ENCODE measurements around the gene HOXD4.

HOXD4 gene

DNA sequence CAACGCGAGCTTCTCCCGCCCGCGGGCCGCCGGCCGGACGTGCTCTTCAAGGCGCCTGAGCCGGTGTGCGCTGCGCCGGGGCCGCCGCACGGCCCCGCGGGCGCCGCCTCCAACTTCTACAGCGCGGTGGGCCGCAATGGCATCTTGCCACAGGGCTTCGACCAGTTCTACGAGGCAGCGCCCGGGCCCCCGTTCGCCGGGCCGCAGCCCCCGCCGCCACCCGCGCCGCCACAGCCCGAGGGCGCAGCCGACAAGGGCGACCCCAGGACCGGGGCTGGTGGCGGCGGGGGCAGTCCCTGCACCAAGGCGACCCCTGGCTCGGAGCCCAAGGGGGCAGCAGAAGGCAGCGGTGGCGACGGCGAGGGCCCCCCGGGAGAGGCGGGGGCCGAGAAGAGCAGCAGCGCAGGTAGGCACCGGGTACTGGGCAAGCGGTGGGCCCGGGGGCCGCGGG is 43.6 kb upstream of the HOXD4 start:
- Histone ChIP-seq H3K36me3 (ENCODE audit: control insufficient read depth, low read depth, low read length) (no peaks in the 10 kb centered on the region), H3K9ac (ENCODE audit: low read length) (no peak overlapping the region), H3K9me3 (ENCODE audit: control insufficient read depth, low read depth, low read length) (no peaks in the 10 kb centered on the region), H3K27ac (ENCODE audit: low read length) (no peak overlapping the region), H3K27me3 (ENCODE audit: control insufficient read depth, insufficient read depth, low read length) (peaks cover 99% of the 10 kb centered on the region), H3K4me3 (ENCODE audit: low read length) (no peak overlapping the region), H3K4me1 (ENCODE audit: control insufficient read depth, low read depth, low read length) (peaks cover 5% of the 10 kb centered on the region)

DNA sequence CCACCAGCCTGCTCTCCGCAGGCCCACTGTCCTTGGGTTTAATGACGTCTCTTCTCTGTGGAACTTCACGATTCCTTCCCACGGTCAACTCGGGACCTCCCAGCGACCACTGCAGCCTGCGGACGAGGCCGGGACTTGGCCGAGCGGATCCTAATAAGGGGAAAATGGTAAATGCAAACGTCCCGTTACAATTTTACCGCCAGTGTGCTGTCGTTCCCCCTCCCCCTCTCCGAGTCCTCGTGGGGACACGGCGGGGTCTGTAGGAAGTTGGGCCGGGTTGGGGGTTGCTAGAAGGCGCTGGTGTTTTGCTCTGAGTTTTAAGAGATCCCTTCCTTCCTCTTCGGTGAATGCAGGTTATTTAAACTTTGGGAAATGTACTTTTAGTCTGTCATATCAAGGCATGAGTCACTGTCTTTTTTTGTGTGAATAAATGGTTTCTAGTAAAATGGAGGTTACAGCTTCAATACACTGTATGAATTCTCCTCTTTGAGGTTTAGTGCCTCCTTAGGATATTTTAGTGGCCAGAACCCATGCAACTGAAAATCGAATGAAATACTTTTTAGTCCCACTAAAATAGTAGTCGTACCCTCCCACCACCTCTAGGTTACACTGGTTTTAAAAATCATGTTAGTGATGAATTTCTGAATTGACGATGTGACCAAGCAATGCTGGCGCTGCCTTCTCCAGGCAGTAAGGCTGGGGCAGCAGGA is 42.0 kb upstream of the HOXD4 start:
- no peaks in the 10 kb centered on the region for H3K4me1 ChIP-seq (ENCODE audit: control insufficient read depth, low read depth, low read length)
- peaks cover 99% of the 10 kb centered on the region for H3K27me3 ChIP-seq (ENCODE audit: control insufficient read depth, insufficient read depth, low read length)
- H3K36me3 ChIP-seq (ENCODE audit: control insufficient read depth, low read depth, low read length): no peaks in the 10 kb centered on the region
- H3K9me3 ChIP-seq (ENCODE audit: control insufficient read depth, low read depth, low read length): no peaks in the 10 kb centered on the region
- no peak overlapping the region for H3K4me3 ChIP-seq (ENCODE audit: low read length)
- H3K9ac ChIP-seq (ENCODE audit: low read length): no peak overlapping the region
- H3K27ac ChIP-seq (ENCODE audit: low read length): no peak overlapping the region

DNA sequence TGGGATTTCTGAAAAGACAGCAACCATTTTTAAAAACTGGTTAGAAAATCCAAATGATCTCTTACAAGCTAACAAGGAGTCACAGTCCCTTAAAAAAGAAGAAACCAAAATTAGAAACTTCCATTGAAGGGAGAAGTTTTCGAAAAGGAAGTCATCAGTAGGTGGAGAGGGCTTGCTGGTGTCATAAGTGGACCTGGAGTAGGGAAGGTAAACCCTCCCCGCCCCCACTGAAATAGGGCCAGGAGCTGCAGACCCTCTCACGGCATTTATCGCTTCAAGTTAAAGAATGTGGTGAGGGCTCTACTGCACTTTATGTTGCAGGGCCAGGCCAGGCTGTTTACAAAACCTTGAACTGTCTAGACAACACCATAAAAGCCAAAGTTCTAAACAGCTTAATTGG is 41.4 kb upstream of the HOXD4 start:
- peaks cover 99% of the 10 kb centered on the region for H3K27me3 ChIP-seq (ENCODE audit: control insufficient read depth, insufficient read depth, low read length)
- H3K4me3 ChIP-seq (ENCODE audit: low read length): no peak overlapping the region
- H3K9ac ChIP-seq (ENCODE audit: low read length): no peak overlapping the region

DNA sequence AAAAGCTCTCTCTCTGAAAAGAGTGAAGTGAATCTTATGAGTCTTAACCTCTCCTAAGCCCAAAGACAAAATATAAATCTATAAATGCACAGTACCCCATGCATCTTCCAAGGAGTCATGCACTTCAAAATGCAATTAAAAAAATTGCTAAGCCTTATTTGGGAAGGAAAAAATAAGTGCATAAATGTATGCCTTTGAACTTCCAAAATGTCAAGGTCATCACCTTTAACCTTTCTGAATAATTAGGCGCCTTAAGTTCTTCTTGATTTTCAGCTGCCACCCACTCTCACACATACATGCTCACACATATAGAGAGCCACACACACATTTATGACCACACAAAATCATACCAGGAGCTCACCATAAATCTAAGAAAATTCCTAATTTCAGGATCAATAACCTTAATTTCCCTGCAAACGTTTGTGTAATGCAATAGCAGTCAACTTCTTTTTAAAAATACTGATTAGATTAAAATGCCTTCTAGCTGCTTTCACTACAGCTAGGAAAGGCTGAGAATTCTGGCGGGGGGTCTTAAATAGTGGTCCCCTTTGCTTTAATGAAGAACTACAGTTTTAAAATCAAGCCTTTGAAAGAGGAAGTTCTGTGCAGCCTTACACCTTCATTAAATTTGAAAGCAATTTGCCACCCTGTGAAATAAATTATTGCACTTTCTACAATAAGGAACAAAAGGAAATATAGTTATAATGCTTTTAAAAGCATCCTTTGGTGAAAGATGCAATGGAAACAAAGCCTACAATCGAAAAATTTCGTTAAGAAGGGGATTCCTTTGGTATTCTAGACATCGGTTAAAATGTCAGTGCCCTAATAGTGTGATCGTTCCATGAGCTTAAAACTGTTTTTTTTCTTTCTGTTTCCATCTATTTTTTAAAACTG is 40.7 kb upstream of the HOXD4 start:
- no peaks in the 10 kb centered on the region for H3K36me3 ChIP-seq (ENCODE audit: control insufficient read depth, low read depth, low read length)
- no peak overlapping the region for H3K27ac ChIP-seq (ENCODE audit: low read length)
- H3K9me3 ChIP-seq (ENCODE audit: control insufficient read depth, low read depth, low read length): no peaks in the 10 kb centered on the region
- no peak overlapping the region for H3K4me3 ChIP-seq (ENCODE audit: low read length)
- H3K27me3 ChIP-seq (ENCODE audit: control insufficient read depth, insufficient read depth, low read length): peaks cover 99% of the 10 kb centered on the region
- no peak overlapping the region for H3K9ac ChIP-seq (ENCODE audit: low read length)
- H3K4me1 ChIP-seq (ENCODE audit: control insufficient read depth, low read depth, low read length): no peaks in the 10 kb centered on the region

More for the DNA sequence above, 41.4 kb upstream of the HOXD4 start:
- no peaks in the 10 kb centered on the region for H3K36me3 ChIP-seq (ENCODE audit: control insufficient read depth, low read depth, low read length)
- H3K9me3 ChIP-seq (ENCODE audit: control insufficient read depth, low read depth, low read length): no peaks in the 10 kb centered on the region
- H3K4me1 ChIP-seq (ENCODE audit: control insufficient read depth, low read depth, low read length): no peaks in the 10 kb centered on the region
- no peak overlapping the region for H3K27ac ChIP-seq (ENCODE audit: low read length)

DNA sequence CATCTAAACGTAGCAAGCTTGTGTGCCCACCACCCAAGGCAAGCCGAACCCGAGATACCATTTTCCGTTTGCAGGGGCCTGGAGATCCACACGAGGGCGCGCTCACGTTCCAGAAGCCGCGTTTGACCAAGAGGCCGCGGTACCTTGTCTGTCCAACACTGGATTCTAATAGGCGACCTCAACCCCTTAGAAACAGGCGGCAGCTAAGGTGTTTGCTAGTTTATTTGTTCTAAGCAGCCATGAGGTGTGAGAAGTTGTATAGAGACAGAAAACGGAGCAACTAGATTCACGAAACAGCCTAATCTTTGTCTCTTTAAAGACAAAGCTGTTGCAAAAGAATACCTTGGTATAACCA is 40.1 kb upstream of the HOXD4 start:
- H3K27ac ChIP-seq (ENCODE audit: low read length): no peak overlapping the region
- H3K9me3 ChIP-seq (ENCODE audit: control insufficient read depth, low read depth, low read length): no peaks in the 10 kb centered on the region
- H3K36me3 ChIP-seq (ENCODE audit: control insufficient read depth, low read depth, low read length): no peaks in the 10 kb centered on the region
- no peak overlapping the region for H3K9ac ChIP-seq (ENCODE audit: low read length)
- no peaks in the 10 kb centered on the region for H3K4me1 ChIP-seq (ENCODE audit: control insufficient read depth, low read depth, low read length)
- H3K27me3 ChIP-seq (ENCODE audit: control insufficient read depth, insufficient read depth, low read length): peaks cover 99% of the 10 kb centered on the region
- no peak overlapping the region for H3K4me3 ChIP-seq (ENCODE audit: low read length)

DNA sequence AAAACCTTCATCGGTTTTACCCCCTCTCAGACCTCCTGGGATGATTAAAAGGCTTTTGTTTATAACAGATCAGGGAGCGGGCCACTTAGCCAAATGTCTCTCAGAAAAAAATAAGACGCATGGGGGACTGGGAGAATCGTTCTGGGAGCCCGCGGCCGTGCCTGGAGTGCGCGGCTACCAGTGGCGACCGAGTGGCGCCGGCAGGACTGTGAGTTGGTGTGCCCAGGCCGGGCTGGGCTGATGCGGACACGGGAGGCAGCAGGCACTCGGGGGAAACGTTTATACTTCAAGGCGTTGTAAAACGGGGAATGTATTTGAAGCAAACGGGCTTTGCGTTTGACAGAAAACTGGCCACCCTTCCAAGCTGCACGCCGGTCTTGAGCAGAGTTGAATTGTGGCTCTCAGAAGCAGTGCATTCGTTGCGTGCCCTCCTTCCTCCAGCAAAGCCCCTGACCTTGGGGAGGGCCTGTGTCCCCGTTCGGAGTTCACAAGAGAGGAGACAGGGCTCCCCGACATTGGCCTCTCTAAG is 39.4 kb upstream of the HOXD4 start:
- no peak overlapping the region for H3K4me3 ChIP-seq (ENCODE audit: low read length)
- no peaks in the 10 kb centered on the region for H3K4me1 ChIP-seq (ENCODE audit: control insufficient read depth, low read depth, low read length)
- no peak overlapping the region for H3K27ac ChIP-seq (ENCODE audit: low read length)
- H3K9ac ChIP-seq (ENCODE audit: low read length): no peak overlapping the region
- H3K36me3 ChIP-seq (ENCODE audit: control insufficient read depth, low read depth, low read length): no peaks in the 10 kb centered on the region
- H3K27me3 ChIP-seq (ENCODE audit: control insufficient read depth, insufficient read depth, low read length): peaks cover 99% of the 10 kb centered on the region
- H3K9me3 ChIP-seq (ENCODE audit: control insufficient read depth, low read depth, low read length): peaks cover 3% of the 10 kb centered on the region

DNA sequence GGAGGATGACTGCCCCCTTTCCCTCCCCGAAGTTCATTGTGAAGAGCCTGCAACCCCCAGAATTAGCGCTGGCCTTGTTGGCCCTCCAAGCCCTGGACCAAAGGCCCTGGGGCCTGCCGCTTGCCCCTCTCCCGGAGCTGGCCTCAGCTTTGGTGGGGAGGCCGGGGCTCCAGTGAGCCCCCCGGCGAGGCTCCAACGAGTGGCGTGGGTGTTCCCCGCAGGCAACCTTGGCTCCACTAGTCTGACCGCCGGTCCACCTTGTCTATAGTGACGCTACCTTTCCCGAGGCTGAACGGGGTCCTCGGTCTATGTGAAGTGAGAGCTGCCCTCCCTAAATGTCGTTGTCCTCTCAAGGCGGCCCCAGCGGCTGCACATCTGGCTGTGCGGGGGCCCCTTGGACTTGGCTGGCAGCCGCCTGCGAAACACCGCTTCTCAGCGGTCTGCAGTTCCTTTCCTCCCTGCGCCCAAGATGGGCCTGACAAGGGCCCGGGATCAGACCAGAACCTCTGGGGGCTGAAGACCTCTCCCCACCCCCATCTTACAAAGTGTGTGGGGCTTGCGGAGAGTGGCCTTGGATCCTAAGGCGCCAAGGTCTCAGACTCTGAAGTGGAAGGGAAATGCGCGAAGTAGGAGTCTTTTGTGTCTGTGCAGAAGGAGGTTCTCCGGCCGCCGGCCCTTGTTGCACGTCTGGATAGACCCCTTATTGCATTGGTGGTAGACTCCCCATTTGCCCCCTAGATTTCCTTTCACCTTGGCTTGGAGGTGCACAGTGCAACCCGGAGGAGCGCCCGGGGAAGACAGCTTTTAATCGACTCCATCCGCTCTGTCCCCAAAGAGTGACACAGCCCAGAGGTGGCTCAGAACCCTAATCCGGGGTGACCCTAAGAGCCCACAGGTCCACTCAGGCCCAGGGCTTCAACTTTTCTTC is 38.7 kb upstream of the HOXD4 start:
- Histone ChIP-seq H3K9ac (ENCODE audit: low read length) (no peak overlapping the region), H3K36me3 (ENCODE audit: control insufficient read depth, low read depth, low read length) (no peaks in the 10 kb centered on the region), H3K27ac (ENCODE audit: low read length) (no peak overlapping the region), H3K27me3 (ENCODE audit: control insufficient read depth, insufficient read depth, low read length) (peaks cover 100% of the 10 kb centered on the region), H3K4me3 (ENCODE audit: low read length) (no peak overlapping the region), H3K4me1 (ENCODE audit: control insufficient read depth, low read depth, low read length) (no peaks in the 10 kb centered on the region), H3K9me3 (ENCODE audit: control insufficient read depth, low read depth, low read length) (peaks cover 5% of the 10 kb centered on the region)

DNA sequence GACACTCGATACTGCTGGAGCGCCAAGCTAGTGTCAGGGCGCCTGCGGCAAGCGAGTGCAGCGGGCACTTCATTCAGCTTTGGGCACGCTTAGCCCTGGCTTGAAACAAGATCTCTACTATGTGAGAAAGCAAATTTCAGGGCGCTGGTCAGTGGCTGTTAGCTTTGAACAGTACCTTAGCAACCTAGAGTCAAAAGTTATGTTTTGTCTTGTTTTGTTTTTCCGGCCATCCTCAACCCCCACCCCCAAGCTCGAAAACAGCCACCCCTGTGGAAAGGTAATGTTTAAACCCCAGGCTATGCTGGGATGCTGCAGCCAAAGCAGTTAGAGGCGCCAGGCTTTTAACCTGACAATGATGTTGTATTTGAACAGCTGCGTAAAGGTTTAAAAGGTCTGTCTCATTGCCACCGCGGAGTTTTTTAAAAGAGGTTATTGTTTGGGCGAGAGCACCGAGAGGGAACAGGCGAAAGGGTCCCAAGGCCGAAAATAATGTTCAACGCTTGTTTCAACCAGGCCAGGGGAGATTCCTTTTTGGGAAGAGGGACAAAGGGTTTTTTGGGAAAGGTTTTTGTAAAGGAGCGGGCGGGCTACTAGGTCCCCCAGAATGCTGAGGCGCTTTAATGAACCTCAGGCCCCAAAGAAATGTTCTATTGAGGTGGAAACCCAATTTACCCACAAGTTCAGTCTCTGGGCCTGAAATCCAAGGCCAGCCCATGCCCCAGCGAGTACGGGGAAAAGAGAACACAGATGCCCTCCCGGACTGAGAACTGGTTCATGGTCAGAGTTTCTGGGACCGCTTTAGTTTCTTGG is 37.0 kb upstream of the HOXD4 start:
- Histone ChIP-seq H3K27me3 (ENCODE audit: control insufficient read depth, insufficient read depth, low read length) (peaks cover 100% of the 10 kb centered on the region), H3K36me3 (ENCODE audit: control insufficient read depth, low read depth, low read length) (no peaks in the 10 kb centered on the region), H3K4me3 (ENCODE audit: low read length) (no peak overlapping the region), H3K9ac (ENCODE audit: low read length) (no peak overlapping the region), H3K4me1 (ENCODE audit: control insufficient read depth, low read depth, low read length) (no peaks in the 10 kb centered on the region), H3K27ac (ENCODE audit: low read length) (no peak overlapping the region), H3K9me3 (ENCODE audit: control insufficient read depth, low read depth, low read length) (peaks cover 5% of the 10 kb centered on the region)

DNA sequence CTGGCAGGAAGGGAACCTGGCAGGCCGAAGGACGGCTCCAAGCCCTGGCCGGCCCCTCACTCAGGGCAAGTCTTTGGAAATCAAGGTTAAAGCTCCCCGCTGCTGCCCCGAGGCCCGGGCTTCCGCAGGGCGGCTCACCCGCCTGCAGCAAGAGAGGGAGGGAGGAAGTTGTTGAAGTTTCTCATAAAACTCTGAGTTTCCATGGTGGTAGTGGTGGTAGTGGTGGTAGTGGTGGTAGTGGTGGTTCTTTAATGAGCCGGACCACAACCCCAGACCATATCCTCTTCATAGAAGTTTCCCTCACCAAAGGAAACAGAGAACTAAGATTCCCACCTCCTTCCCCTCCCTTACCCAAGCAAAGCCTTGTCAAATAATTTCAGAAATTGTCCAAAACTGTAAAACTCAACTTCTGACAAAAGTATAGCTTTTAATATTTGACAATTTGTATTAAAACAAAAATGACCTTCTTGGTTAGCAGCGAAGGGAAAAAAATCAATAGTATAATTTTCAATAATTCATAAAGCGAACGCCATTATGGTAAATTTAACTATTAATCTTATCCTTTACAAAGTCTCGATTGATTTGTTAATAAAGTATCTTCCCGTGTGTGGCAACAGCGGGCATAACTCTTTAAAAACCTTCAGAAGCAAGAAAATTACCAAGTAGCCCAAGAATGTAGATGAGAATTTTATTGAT is 36.3 kb upstream of the HOXD4 start:
- H3K9ac ChIP-seq (ENCODE audit: low read length): no peak overlapping the region

More for the DNA sequence above, 36.3 kb upstream of the HOXD4 start:
- H3K9me3 ChIP-seq (ENCODE audit: control insufficient read depth, low read depth, low read length): peaks cover 5% of the 10 kb centered on the region
- H3K27me3 ChIP-seq (ENCODE audit: control insufficient read depth, insufficient read depth, low read length): peaks cover 100% of the 10 kb centered on the region
- no peaks in the 10 kb centered on the region for H3K36me3 ChIP-seq (ENCODE audit: control insufficient read depth, low read depth, low read length)
- no peak overlapping the region for H3K4me3 ChIP-seq (ENCODE audit: low read length)
- H3K27ac ChIP-seq (ENCODE audit: low read length): no peak overlapping the region
- H3K4me1 ChIP-seq (ENCODE audit: control insufficient read depth, low read depth, low read length): no peaks in the 10 kb centered on the region

All from iPS-18a (cell line).